ENCODE measurements around the gene GFPT2. TPM values are rescaled to one million over a fixed set of nuclear protein-coding genes. Genes with fewer than 3 reads are reported as not detected.

Gene GFPT2
- total RNA-seq, 2 donors from 2014 or later = 0.62 to 3.2 TPM

- no peaks in the 10 kb centered on the region for H3K27me3 ChIP-seq
- H3K9ac ChIP-seq (ENCODE audit: low read depth in 2 of 2, low read length in 2 of 2) = no peak overlapping the region
- H3K36me3 ChIP-seq = no peaks in the 10 kb centered on the region
- no peak for TF ChIP-seq CTCF (IDR thresholded peaks at IDR 0.05)
- no peak for DNase-seq
- no peak overlapping the region for H3K4me3 ChIP-seq
- H3K9me3 ChIP-seq = no peaks in the 10 kb centered on the region
- no peak overlapping the region for H3K27ac ChIP-seq
- H3K4me1 ChIP-seq = no peaks in the 10 kb centered on the region
- intact Hi-C loops (cut with DNase I) = no loop called here
Observed at GRCh38 chr5:180380856-180381255, 27.7 kb upstream of the GFPT2 start.

GRCh38 chr5:180380441-180380840 is 27.3 kb upstream of the GFPT2 start:
- intact Hi-C loops (cut with DNase I) = no loop called here
- Histone ChIP-seq H3K4me1 (no peaks in the 10 kb centered on the region), H3K27ac (no peak overlapping the region), H3K9ac (ENCODE audit: low read depth in 2 of 2, low read length in 2 of 2) (no peak overlapping the region), H3K27me3 (no peaks in the 10 kb centered on the region), H3K36me3 (no peaks in the 10 kb centered on the region), H3K4me3 (no peak overlapping the region), H3K9me3 (no peaks in the 10 kb centered on the region)
- DNase-seq = no peak
- TF ChIP-seq CTCF (IDR thresholded peaks at IDR 0.05) = no peak

DNA sequence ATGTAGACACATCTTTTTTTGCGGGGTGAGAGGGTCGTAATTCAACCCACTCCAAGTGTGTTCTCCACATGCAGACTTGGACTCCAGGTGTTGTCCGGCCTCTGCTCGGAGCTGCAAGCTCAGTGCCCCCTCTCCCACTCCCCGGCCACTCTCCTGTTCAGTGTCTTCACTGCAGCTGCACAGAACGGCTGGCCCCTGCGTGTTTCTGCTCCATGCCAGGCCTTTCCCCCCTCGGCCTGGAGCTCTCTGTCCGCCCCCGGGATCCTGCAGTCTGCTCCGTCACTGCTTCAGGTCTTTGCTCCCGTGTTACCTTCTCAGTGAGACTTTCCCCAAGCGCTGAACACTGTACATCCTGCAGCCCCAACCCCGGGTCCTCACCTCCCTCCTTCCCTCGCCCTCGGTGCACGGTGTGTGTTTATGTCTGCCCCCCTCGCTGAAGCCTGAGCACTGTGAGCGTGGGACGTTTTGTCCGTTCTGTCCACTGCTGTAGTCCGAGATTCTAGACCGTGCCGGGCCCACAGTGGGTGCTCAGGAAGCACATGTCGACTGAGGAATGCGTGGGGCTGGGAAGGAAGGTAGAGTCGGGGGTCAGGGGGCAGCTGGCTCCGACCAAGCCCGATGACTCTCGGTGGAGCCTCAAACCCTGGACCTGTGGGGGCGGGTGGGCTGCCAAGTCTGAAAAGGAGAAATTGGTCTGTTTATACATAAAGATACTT is 26.4 kb upstream of the GFPT2 start:
- H3K4me1 ChIP-seq = no peaks in the 10 kb centered on the region
- no peak overlapping the region for H3K4me3 ChIP-seq
- H3K36me3 ChIP-seq = no peaks in the 10 kb centered on the region
- no peaks in the 10 kb centered on the region for H3K27me3 ChIP-seq
- intact Hi-C loops (cut with DNase I) = no loop called here
- DNase-seq = no peak
- no peak overlapping the region for H3K9ac ChIP-seq (ENCODE audit: low read depth in 2 of 2, low read length in 2 of 2)
- TF ChIP-seq CTCF (IDR thresholded peaks at IDR 0.05) = no peak
- H3K27ac ChIP-seq = no peak overlapping the region
- H3K9me3 ChIP-seq = no peaks in the 10 kb centered on the region

DNA sequence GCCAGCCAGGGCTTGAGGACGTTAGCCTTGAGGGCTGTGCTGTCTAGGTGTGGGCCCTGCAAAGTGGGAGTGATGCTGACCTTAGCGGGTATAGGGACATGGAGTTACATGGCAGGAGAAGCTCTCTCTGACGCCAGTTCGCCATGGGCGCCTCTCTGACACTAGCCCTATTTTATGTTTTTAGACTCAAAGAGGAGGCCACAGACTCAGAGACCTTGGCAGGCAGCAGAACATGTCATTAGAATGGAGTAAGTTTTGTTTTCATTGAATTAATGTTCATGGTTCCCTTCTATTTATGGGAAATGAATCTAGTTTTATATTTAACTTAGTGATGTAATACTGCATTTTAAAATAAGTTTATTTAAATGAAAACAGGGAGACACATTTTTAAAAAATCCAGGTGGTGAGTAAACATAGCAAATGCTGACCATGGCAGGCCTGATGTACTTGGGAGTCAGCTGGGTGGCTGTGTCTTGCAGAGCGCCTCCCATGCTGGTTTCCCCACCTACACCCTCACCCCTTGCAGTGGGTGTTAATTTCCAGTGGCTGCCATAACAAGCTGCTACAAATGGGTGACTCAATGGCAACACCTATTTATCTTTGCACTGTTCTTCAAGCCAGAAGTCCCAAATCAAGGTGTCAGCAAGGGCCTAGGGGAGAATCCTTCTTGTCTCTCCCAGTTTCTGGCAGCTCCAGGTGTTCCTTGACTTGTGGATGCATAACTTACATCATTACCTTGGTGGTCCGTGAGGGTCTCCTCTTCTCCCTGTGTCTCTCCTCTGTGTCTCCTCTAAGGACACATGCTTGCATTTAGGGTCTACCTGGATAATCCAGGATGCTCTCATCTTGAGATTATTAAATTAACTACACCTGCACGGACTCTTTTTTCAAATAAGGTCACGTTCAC is 25.6 kb upstream of the GFPT2 start:
- H3K4me3 ChIP-seq = no peak overlapping the region
- no peaks in the 10 kb centered on the region for H3K36me3 ChIP-seq
- no peaks in the 10 kb centered on the region for H3K27me3 ChIP-seq
- no peak for DNase-seq
- no peak overlapping the region for H3K27ac ChIP-seq
- TF ChIP-seq CTCF (IDR thresholded peaks at IDR 0.05) = no peak
- H3K4me1 ChIP-seq = no peaks in the 10 kb centered on the region
- H3K9ac ChIP-seq (ENCODE audit: low read depth in 2 of 2, low read length in 2 of 2) = no peak overlapping the region
- intact Hi-C loops (cut with DNase I) = no loop called here
- H3K9me3 ChIP-seq = no peaks in the 10 kb centered on the region

GRCh38 chr5:180377556-180378197 is 24.5 kb upstream of the GFPT2 start:
- no peak overlapping the region for H3K27ac ChIP-seq
- no peaks in the 10 kb centered on the region for H3K36me3 ChIP-seq
- intact Hi-C loops (cut with DNase I) = no loop called here
- H3K4me1 ChIP-seq = no peaks in the 10 kb centered on the region
- H3K9me3 ChIP-seq = no peaks in the 10 kb centered on the region
- H3K4me3 ChIP-seq = no peak overlapping the region
- no peak for TF ChIP-seq CTCF (IDR thresholded peaks at IDR 0.05)
- no peak overlapping the region for H3K9ac ChIP-seq (ENCODE audit: low read depth in 2 of 2, low read length in 2 of 2)
- DNase-seq = no peak
- H3K27me3 ChIP-seq = no peaks in the 10 kb centered on the region

All from colonic mucosa (tissue), 4 donors.